T-helper 1 cell treated with Interleukin-12 subunit alpha and Interleukin-12 subunit beta and Interleukin-4 antibody, amounts not matched to agents 30 ng/mL and 1 ng/mL, for 36 hours (primary cell): Measurements from ENCODE around the gene FAM89B. TPM values are rescaled to one million over a fixed set of nuclear protein-coding genes. Genes with fewer than 3 reads are reported as not detected.

Experiments used
- intact Hi-C: fragments of 100-400 bp; cut with micrococcal nuclease; formaldehyde crosslinking; loops from one replicate; pipeline ENCODE4 v1.15.1; 2024
- total RNA-seq: library from RNA; stranded (reverse); gene quantifications from 2 replicates; pipeline ENCODE4 v1.2.3, GENCODE V29; 2022

Gene FAM89B
- total RNA-seq, 1 donor from 2014 or later, result 58.1 TPM

GRCh38 chr11:65571420-65571819 is 918 bp upstream of the FAM89B start:
- intact Hi-C loops, result loop anchor here (2.0 to 5.0 kb wide), 5 partner anchors 141 to 544 kb away; partner anchors contain the start of genes FAU, KAT5, MRPL49 and NEAT1

GRCh38 chr11:65571940-65572339 is 398 bp upstream of the FAM89B start:
- intact Hi-C loops, result loop anchor here (2.0 to 5.0 kb wide), 6 partner anchors 47 to 545 kb away; partner anchors contain the start of genes FAU, KAT5, MRPL49 and NEAT1

- intact Hi-C loops, result loop anchor here (1.0 to 5.0 kb wide), 12 partner anchors 15 to 763 kb away; partner anchors contain the start of genes BANF1, CFL1, EIF1AD and FAU
Observed at GRCh38 chr11:65573391-65574079, 1.2 kb downstream of the FAM89B start.

- intact Hi-C loops, result loop anchor here (1.0 to 5.0 kb wide), 11 partner anchors 14 to 764 kb away; partner anchors contain the start of genes BANF1, CFL1, EIF1AD and FAU
Observed at GRCh38 chr11:65574109-65574810, 1.9 kb downstream of the FAM89B start.

GRCh38 chr11:65574811-65575567 is 2.7 kb downstream of the FAM89B start:
- intact Hi-C loops, result loop anchor here (1.0 to 5.0 kb wide), 13 partner anchors 13 to 765 kb away; partner anchors contain the start of genes BANF1, CFL1, EIF1AD and FAU

- intact Hi-C loops, result loop anchor here (1.0 to 2.0 kb wide), 6 partner anchors 29 to 283 kb away; partner anchors contain the start of genes CFL1, SIPA1 and SLC25A45
Observed at GRCh38 chr11:65575568-65576231, 3.4 kb downstream of the FAM89B start, which contains the start of gene EHBP1L1. Gene EHBP1L1 (plus strand): TSS chr11:65576053. CDS start chr11:65576303, 250 bp downstream.

GRCh38 chr11:65576232-65576866 is 4.0 kb downstream of the FAM89B start:
- intact Hi-C loops, result no loop called here

GRCh38 chr11:65576867-65577755 is 4.8 kb downstream of the FAM89B start:
- intact Hi-C loops, result no loop called here

- intact Hi-C loops, result no loop called here
Observed at GRCh38 chr11:65577756-65578109, 5.4 kb downstream of the FAM89B start.

GRCh38 chr11:65578134-65578533 is 5.8 kb downstream of the FAM89B start:
- intact Hi-C loops, result no loop called here

GRCh38 chr11:65578667-65579066 is 6.3 kb downstream of the FAM89B start:
- intact Hi-C loops, result no loop called here

GRCh38 chr11:65579291-65579690 is 7.0 kb downstream of the FAM89B start:
- intact Hi-C loops, result no loop called here

- intact Hi-C loops, result no loop called here
Observed at GRCh38 chr11:65580031-65580692, 7.8 kb downstream of the FAM89B start.

GRCh38 chr11:65580756-65581155 is 8.4 kb downstream of the FAM89B start:
- intact Hi-C loops, result no loop called here

GRCh38 chr11:65581928-65582327 is 9.6 kb downstream of the FAM89B start:
- intact Hi-C loops, result no loop called here

- intact Hi-C loops, result no loop called here
Observed at GRCh38 chr11:65583589-65583988, 11.3 kb downstream of the FAM89B start.

- intact Hi-C loops, result no loop called here
Observed at GRCh38 chr11:65584106-65584505, 11.8 kb downstream of the FAM89B start.

- intact Hi-C loops, result no loop called here
Observed at GRCh38 chr11:65584723-65585171, 12.4 kb downstream of the FAM89B start.
